Measurements from ENCODE around the gene SPEM3. TPM values are rescaled to one million over a fixed set of nuclear protein-coding genes. Genes with fewer than 3 reads are reported as not detected.

Gene SPEM3
- total and polyA plus RNA-seq, 2 of the 13 experiments (the other 11 are each of a cell fraction or from before 2014, with no cell fraction given) = not detected

DNA sequence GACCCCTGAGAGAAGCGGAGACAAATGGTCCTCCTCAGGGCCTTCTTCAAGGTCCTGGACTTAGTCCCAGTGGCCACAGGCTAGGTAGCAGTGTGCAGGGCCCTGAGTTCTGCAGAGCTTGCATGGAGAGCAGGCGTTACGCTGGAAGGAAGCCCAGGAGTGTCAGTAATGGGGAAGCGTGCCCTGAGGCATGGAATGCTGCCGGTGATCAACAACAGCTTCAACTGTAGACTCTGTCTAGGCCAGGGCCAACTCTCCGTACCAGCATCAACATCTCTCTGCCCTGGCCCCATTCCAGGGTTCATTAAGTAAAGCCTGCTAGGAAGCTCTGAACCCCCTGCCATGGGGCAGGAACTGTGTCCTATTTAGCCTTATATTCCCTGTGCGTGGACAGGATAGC is 48.3 kb upstream of the SPEM3 start:
- peaks cover 0 to 7% of the 10 kb centered on the region in 2 experiments; a peak in 1 of 5 replicates for H3K27me3 ChIP-seq (ENCODE audit: control insufficient read depth in 1 of 2, insufficient read depth in 2 of 2, low read length in 2 of 2)
- CTCF ChIA-PET (ENCODE audit: low intra/inter-chr PET ratio, low total read pairs) = no interaction called here
- H2AFZ ChIP-seq (ENCODE audit: low read length) = peak overlapping the region; percentile 64
- H3K79me2 ChIP-seq (ENCODE audit: insufficient read depth, low read length) = no peaks in the 10 kb centered on the region
- peak overlapping the region; percentile 62 to 83 (median 77) for H3K4me3 ChIP-seq (replicated peaks in 1 of 3; ENCODE audit: insufficient read depth in 1 of 3, low read depth in 2 of 3, low read length in 3 of 3)
- peak overlapping the region; percentile 70; the same call in 1 of the 2 replicates for H3K9ac ChIP-seq (ENCODE audit: insufficient read depth, low read depth, low read length)
- POLR2A ChIA-PET = interaction anchor here (0.6 to 2.1 kb wide), 7 partner anchors 9 to 99 kb away, joined by 3 to 24 read pairs (median 3); partner anchors contain the start of genes PLSCR3, SLC2A4, TMEM102 and TMEM256
- BruUV-seq (replicated peaks) = no TSS peak
- peak overlapping the region; percentile 88 for H3K4me2 ChIP-seq (ENCODE audit: low read depth, low read length)
- in situ Hi-C loops (cut with HindIII; ENCODE audit: extremely low pct_ligation_motif_present, low pct_unique_long_range_greater_than_20kb) = no loop called here
- no peaks in the 10 kb centered on the region for H4K20me1 ChIP-seq (ENCODE audit: insufficient read depth, low read length)
- H3K36me3 ChIP-seq (replicated peaks in 1 of 2; ENCODE audit: control insufficient read depth in 1 of 2, insufficient read depth in 2 of 2, low read length in 2 of 2) = no peaks in the 10 kb centered on the region
- peak; percentile 77 for ATAC-seq
- H3K27ac ChIP-seq (ENCODE audit: extremely low read length, insufficient read depth, low read length) = no peak overlapping the region
- no peak for FAIRE-seq
- intact Hi-C loops (cut with micrococcal nuclease; ENCODE audit: unreplicated experiment) = no loop called here
- H3K9me3 ChIP-seq (ENCODE audit: low read length) = peaks cover 4% of the 10 kb centered on the region; the same call in 1 of the 2 replicates
- WGBS (ENCODE audit: low lambda C conversion rate) = 17% methylated on average over 3 of the region's 7 CpGs
- peaks cover 21% of the 10 kb centered on the region for H3K4me1 ChIP-seq (ENCODE audit: insufficient read depth, low read length)
- no peak for DNase-seq (ENCODE audit: low spot score)
- peak; percentile 30 for TF ChIP-seq TEAD3 (CRISPR knock-in tag; optimal IDR thresholded peaks at IDR 0.05; ENCODE audit: borderline replicate concordance)
- TF ChIP-seq STAG1 (CRISPR knock-in tag; IDR thresholded peaks at IDR 0.05) = 0 out of 2 replicates have a peak, but pooled peaks have one; percentile 4
- TF ChIP-seq, protein P1, sequence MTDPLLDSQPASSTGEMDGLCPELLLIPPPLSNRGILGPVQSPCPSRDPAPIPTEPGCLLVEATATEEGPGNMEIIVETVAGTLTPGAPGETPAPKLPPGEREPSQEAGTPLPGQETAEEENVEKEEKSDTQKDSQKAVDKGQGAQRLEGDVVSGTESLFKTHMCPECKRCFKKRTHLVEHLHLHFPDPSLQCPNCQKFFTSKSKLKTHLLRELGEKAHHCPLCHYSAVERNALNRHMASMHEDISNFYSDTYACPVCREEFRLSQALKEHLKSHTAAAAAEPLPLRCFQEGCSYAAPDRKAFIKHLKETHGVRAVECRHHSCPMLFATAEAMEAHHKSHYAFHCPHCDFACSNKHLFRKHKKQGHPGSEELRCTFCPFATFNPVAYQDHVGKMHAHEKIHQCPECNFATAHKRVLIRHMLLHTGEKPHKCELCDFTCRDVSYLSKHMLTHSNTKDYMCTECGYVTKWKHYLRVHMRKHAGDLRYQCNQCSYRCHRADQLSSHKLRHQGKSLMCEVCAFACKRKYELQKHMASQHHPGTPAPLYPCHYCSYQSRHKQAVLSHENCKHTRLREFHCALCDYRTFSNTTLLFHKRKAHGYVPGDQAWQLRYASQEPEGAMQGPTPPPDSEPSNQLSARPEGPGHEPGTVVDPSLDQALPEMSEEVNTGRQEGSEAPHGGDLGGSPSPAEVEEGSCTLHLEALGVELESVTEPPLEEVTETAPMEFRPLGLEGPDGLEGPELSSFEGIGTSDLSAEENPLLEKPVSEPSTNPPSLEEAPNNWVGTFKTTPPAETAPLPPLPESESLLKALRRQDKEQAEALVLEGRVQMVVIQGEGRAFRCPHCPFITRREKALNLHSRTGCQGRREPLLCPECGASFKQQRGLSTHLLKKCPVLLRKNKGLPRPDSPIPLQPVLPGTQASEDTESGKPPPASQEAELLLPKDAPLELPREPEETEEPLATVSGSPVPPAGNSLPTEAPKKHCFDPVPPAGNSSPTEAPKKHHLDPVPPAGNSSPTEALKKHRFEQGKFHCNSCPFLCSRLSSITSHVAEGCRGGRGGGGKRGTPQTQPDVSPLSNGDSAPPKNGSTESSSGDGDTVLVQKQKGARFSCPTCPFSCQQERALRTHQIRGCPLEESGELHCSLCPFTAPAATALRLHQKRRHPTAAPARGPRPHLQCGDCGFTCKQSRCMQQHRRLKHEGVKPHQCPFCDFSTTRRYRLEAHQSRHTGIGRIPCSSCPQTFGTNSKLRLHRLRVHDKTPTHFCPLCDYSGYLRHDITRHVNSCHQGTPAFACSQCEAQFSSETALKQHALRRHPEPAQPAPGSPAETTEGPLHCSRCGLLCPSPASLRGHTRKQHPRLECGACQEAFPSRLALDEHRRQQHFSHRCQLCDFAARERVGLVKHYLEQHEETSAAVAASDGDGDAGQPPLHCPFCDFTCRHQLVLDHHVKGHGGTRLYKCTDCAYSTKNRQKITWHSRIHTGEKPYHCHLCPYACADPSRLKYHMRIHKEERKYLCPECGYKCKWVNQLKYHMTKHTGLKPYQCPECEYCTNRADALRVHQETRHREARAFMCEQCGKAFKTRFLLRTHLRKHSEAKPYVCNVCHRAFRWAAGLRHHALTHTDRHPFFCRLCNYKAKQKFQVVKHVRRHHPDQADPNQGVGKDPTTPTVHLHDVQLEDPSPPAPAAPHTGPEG (CRISPR knock-in tag; IDR thresholded peaks at IDR 0.05) = 0 out of 2 replicates have a peak, but pooled peaks have one; percentile 8
- TF ChIP-seq HDAC1 (CRISPR knock-in tag; IDR thresholded peaks at IDR 0.05) = no peak
- no peak for TF ChIP-seq ZNF362 (CRISPR knock-in tag; IDR thresholded peaks at IDR 0.05; ENCODE audit: borderline replicate concordance)
- TF ChIP-seq MED1 (CRISPR knock-in tag; IDR thresholded peaks at IDR 0.05) = 0 out of 2 replicates have a peak, but pooled peaks have one; percentile 24
- TF ChIP-seq ZMAT3 (CRISPR knock-in tag; conservative IDR thresholded peaks at IDR 0.05) = 0 out of 2 replicates have a peak, but pooled peaks have one; percentile 17
- TF ChIP-seq, protein P2, sequence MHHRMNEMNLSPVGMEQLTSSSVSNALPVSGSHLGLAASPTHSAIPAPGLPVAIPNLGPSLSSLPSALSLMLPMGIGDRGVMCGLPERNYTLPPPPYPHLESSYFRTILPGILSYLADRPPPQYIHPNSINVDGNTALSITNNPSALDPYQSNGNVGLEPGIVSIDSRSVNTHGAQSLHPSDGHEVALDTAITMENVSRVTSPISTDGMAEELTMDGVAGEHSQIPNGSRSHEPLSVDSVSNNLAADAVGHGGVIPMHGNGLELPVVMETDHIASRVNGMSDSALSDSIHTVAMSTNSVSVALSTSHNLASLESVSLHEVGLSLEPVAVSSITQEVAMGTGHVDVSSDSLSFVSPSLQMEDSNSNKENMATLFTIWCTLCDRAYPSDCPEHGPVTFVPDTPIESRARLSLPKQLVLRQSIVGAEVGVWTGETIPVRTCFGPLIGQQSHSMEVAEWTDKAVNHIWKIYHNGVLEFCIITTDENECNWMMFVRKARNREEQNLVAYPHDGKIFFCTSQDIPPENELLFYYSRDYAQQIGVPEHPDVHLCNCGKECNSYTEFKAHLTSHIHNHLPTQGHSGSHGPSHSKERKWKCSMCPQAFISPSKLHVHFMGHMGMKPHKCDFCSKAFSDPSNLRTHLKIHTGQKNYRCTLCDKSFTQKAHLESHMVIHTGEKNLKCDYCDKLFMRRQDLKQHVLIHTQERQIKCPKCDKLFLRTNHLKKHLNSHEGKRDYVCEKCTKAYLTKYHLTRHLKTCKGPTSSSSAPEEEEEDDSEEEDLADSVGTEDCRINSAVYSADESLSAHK (CRISPR knock-in tag; IDR thresholded peaks at IDR 0.05; ENCODE audit: borderline replicate concordance) = no peak
- TF ChIP-seq FOXA1 (IDR thresholded peaks at IDR 0.05) = no peak
- 0 out of 2 replicates have a peak, but pooled peaks have one; percentile 9 for TF ChIP-seq FOXA1 (CRISPR knock-in tag; IDR thresholded peaks at IDR 0.05)
- TF ChIP-seq, protein P3, sequence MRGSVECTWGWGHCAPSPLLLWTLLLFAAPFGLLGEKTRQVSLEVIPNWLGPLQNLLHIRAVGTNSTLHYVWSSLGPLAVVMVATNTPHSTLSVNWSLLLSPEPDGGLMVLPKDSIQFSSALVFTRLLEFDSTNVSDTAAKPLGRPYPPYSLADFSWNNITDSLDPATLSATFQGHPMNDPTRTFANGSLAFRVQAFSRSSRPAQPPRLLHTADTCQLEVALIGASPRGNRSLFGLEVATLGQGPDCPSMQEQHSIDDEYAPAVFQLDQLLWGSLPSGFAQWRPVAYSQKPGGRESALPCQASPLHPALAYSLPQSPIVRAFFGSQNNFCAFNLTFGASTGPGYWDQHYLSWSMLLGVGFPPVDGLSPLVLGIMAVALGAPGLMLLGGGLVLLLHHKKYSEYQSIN (CRISPR knock-in tag; IDR thresholded peaks at IDR 0.05; ENCODE audit: borderline replicate concordance) = no peak
- TF ChIP-seq ZNF569 (CRISPR knock-in tag; IDR thresholded peaks at IDR 0.05; ENCODE audit: borderline replicate concordance) = no peak
- peak; percentile 54 for TF ChIP-seq MAX (IDR thresholded peaks at IDR 0.05)

Measured in HepG2 (cell line).